ENCODE data around the gene ADGRV1.

GRCh38 chr5:90529939-90530677 lies 28.5 kb upstream of the ADGRV1 start:
- TF ChIP-seq ZNF670 (tag by site-specific recombination; IDR thresholded peaks at IDR 0.05; ENCODE audit: low read depth) (no peak), ZNF274 (IDR thresholded peaks at IDR 0.05; ENCODE audit: low read length) (no peak), ZNF274 (tag by site-specific recombination; IDR thresholded peaks at IDR 0.05; ENCODE audit: borderline replicate concordance) (no peak), ZNF169 (tag by site-specific recombination; IDR thresholded peaks at IDR 0.05) (no peak), ZNF350 (tag by site-specific recombination; IDR thresholded peaks at IDR 0.05) (no peak), ZNF555 (tag by site-specific recombination; conservative IDR thresholded peaks at IDR 0.05) (no peak), CTCF (tag by site-specific recombination; IDR thresholded peaks at IDR 0.05) (peak; percentile 68; the same call in 1 of the 2 replicates), PRDM4 (tag by site-specific recombination; IDR thresholded peaks at IDR 0.05) (no peak), SP7 (tag by site-specific recombination; IDR thresholded peaks at IDR 0.05) (peak; percentile 17; the same call in 1 of the 2 replicates)
- TF ChIP-seq, protein P1, sequence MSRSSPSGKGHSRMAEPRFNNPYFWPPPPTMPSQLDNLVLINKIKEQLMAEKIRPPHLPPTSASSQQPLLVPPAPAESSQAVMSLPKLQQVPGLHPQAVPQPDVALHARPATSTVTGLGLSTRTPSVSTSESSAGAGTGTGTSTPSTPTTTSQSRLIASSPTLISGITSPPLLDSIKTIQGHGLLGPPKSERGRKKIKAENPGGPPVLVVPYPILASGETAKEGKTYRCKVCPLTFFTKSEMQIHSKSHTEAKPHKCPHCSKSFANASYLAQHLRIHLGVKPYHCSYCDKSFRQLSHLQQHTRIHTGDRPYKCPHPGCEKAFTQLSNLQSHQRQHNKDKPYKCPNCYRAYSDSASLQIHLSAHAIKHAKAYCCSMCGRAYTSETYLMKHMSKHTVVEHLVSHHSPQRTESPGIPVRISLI (tag by site-specific recombination; IDR thresholded peaks at IDR 0.05), result 0 out of 2 replicates have a peak, but pooled peaks have one; percentile 34
- TF ChIP-seq, protein P2, sequence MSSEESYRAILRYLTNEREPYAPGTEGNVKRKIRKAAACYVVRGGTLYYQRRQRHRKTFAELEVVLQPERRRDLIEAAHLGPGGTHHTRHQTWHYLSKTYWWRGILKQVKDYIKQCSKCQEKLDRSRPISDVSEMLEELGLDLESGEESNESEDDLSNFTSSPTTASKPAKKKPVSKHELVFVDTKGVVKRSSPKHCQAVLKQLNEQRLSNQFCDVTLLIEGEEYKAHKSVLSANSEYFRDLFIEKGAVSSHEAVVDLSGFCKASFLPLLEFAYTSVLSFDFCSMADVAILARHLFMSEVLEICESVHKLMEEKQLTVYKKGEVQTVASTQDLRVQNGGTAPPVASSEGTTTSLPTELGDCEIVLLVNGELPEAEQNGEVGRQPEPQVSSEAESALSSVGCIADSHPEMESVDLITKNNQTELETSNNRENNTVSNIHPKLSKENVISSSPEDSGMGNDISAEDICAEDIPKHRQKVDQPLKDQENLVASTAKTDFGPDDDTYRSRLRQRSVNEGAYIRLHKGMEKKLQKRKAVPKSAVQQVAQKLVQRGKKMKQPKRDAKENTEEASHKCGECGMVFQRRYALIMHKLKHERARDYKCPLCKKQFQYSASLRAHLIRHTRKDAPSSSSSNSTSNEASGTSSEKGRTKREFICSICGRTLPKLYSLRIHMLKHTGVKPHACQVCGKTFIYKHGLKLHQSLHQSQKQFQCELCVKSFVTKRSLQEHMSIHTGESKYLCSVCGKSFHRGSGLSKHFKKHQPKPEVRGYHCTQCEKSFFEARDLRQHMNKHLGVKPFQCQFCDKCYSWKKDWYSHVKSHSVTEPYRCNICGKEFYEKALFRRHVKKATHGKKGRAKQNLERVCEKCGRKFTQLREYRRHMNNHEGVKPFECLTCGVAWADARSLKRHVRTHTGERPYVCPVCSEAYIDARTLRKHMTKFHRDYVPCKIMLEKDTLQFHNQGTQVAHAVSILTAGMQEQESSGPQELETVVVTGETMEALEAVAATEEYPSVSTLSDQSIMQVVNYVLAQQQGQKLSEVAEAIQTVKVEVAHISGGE (tag by site-specific recombination; conservative IDR thresholded peaks at IDR 0.05; ENCODE audit: low read depth), result no peak
- TF ChIP-seq, protein P3, sequence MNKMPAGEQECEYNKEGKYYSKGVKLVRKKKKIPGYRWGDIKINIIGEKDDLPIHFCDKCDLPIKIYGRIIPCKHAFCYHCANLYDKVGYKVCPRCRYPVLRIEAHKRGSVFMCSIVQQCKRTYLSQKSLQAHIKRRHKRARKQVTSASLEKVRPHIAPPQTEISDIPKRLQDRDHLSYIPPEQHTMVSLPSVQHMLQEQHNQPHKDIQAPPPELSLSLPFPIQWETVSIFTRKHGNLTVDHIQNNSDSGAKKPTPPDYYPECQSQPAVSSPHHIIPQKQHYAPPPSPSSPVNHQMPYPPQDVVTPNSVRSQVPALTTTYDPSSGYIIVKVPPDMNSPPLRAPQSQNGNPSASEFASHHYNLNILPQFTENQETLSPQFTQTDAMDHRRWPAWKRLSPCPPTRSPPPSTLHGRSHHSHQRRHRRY (tag by site-specific recombination; IDR thresholded peaks at IDR 0.05), result no peak
